ENCODE measurements around the gene HMCN1.
"Not testable (repeated sequence)": the region's sequence is repeated elsewhere in the genome, so short reads cannot be mapped to it uniquely, and the experiment has no call there.

Gene HMCN1

DNA sequence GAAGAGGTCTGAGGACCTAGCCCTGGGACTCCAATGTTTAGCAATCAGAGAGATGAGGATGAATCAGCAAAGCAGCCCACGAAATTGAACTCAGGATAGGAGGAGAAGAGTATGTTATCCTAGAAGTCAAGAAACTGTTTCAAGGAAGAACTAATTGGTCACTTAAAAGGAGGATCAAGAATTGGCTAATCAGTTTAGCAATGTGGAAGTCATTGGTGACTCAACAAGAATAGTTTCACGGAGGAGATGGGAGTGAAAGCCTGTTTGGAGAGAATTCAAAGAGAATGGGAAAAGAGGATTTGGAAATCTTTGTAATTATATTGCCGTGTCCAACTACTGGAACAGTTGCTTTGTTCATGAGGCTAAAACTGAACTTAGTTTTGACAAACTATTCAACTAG, 7.4 kb downstream of the HMCN1 start:
- no peak for DNase-seq (ENCODE audit: low read depth)

DNA sequence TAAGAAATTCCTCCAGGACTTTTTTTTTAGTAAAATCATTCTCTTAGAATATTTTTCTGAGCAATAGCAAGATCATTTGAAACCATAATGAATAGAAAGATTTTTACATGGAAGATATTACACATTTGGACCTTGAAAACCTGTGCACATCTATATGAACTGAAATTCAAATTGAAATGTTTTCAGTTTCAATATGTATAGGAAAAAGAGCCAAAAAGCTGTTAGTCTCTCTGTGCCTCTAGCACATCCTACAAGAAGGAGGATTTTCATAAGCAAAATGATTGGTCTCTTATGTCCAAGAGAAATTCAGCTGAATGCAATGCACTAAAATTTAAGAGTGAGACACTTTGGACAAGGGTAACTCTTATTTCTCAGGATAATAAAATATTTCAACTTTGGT, 8.2 kb downstream of the HMCN1 start:
- DNase-seq (ENCODE audit: low read depth) = no peak

DNA sequence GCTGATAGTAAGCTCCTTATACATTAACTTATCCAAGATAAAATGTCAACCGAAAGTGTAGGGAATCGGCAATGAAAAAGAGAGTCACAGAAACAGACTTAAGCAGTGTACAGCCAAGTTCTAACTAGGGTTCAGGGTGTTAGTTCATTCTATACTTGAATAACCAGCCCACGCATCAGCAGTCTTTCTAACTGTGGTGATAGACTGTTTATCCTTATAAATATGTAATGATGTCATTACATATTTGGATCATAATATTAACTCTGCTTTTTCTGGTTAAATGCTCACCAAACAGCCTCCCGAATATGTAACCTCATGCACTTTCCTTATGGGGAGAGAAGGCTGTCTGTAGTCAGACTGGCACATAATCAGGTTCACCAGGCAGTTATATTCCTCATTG, 11.0 kb downstream of the HMCN1 start:
- no peak for DNase-seq (ENCODE audit: low read depth)

DNA sequence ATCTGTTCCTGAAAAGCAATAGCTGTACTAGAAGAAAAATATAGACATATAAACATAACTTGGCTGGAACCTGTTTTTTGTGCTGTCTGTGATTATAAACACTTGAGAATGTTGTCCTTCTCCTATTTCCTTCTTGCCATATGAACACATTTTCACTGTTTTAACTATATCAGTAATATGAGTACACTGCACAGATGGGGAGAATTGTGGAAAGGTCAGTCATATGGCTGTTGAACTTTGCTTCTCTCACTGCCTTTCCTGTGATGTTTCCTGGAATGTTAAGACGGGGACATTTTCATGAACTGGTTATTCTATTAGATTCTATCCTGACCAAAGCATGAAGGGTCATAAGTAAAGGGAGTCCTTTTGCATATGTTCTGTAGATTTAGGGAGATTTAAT, 24.9 kb downstream of the HMCN1 start:
- no peak for DNase-seq (ENCODE audit: low read depth)

DNA sequence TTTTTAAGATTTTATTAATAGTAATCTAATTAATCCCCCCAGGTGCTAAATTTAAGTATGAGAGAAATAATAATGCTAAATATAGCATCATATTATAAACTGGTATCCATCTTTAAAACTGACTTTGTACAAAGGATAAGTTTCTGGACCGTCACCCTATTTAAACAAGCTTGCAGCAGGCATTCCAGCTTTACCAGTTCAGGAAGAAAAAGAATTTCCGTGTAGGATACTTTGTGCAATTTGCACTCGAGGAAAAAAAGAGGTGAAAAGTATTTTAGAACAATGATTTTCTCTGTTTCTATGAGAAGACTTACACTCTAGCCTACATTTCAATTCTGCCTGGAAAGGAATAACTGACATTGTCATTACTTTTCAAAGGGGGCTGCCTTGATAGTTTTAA, 27.6 kb downstream of the HMCN1 start:
- DNase-seq (ENCODE audit: low read depth) = no peak

DNA sequence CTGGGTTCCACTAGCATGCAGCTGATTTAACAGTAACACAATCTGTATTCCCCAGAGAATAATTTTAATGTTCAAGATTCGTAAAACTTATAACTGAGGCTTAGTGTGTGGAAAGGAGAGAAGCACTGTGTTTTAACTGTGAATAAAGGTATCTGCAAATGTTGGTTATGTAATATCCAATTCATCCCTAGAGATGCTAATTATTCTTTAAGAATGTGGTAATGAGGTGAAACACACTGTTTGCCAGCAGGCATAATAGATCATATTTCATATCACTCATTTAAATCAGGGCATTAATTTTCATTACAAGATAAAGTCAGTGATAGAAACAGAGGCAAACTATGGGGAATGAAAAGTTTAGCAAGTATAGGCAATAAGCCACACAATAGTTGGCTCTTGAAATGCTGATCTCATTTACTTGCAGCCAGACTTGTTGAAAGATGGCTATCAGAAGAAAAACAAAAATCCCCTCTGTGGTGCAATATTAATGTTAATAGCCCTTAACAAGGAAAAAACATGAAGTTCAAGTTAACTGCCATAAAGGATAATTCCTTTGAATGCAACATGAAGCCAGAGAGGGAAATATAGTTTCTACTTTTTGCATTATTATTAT, 33.4 kb downstream of the HMCN1 start:
- DNase-seq (ENCODE audit: low read depth) = no peak

DNA sequence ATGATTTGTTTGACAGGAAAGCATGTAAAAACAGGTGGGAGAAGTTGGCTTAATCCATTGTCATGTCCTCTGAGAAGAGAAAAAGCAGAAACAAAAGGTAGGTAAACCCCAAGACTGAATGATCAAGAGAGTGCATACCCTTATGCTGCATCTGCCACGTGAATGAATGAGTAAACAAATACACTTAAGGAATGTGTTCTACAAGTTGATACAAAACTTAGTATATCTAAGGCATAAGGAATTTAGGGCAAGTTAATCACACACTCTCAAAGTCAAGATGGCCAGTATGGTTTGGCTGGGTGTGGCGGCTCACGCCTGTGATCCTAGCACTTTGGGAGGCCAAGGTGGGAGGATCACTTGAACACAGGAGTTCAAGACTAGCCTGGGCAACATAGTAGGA, 34.2 kb downstream of the HMCN1 start:
- no peak for DNase-seq (ENCODE audit: low read depth)

DNA sequence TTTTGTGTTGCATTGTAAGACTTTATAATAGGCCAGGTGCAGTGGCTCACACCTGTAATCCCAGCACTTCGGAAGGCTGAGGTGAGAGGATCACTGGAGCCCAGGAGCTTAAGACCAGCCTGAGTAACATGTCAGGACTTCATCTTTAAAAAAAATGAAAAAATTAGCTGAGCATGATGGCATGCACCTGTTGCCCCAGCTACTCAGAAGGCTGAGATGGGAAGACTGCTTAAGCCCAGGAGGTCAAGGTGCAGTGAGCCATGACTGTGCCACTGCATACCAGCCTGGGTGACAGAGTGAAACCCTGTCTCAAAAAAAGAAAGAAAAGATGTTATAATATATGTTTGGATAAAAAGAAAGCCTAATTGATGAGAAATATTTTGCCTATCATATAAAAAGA, 34.9 kb downstream of the HMCN1 start:
- DNase-seq (ENCODE audit: low read depth) = no peak

DNA sequence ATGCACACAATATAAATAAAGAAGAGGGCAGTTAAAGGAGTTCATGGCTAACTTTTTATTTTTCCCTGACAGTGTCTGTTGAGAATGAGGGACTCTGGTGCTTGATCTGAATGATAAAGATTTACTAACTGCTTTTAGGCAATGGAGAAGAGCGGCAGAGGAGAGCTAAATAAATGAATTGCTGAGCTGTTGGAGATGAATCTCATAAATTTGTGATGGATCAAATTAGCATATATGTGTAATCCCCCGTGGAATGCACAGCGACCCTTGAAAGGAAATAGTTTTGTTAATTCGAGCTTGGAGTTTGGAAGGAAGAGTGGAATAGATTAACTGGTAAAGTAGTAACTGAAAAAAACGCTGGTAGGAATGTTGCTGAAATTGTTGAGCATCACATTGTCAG, 40.2 kb downstream of the HMCN1 start:
- DNase-seq (ENCODE audit: low read depth) = no peak

DNA sequence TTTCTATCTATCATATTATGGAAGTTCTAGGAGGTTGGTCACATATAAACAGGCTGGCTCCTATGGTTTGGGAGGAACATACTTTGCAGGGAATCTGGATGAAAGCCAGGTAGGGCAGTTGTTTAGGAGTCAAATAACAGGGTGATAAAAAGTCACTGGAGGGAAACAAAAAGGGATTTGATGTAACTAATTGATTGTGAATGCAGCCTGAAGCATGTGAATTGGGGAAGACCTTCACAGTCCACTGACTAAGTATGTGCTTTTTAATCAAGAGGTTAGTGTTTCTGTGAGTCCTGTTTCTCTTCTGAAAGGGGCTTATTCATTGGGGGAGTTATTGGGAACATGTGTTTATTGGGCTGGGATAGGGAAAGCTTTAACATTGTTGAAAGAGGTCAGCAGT, 41.3 kb downstream of the HMCN1 start:
- no peak for DNase-seq (ENCODE audit: low read depth)

DNA sequence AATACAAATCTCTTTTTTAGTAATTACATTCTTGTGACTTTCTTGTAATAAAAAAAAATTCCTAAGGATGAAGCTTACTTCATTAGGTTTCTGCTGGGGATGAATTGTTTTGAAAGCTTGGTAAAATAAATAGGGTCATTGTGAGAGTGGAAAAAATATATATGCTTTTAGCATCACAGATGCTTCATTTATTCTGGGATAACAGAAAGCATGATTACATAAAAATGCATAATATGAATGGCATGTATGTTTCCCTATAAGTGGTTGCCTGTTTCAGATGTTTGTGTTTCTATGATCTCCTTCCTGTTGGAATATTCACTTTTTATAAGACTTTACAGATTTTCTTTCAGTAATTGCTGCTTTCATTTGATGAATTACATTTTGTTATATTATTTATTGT, 42.3 kb downstream of the HMCN1 start:
- DNase-seq (ENCODE audit: low read depth) = no peak

DNA sequence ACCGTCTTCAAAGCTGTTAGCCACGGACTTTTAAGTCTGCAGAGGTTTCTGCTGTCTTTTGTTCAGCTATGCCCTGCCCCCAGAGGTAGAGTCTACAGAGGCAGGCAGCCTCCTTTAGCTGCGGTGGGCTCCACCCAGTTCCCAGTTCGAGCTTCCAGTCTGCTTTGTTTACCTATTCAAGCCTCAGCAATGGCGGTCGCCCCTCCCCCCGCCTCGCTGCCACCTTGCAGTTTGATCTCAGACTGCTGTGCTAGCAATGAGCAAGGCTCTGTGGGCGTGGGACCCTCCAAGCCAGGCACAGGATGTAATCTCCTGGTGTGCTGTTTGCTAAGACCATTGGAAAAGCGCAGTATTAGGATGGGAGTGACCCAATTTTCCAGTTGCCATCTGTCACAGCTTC, 49.7 kb downstream of the HMCN1 start:
- not testable (repeated sequence) for DNase-seq (ENCODE audit: low read depth)

DNA sequence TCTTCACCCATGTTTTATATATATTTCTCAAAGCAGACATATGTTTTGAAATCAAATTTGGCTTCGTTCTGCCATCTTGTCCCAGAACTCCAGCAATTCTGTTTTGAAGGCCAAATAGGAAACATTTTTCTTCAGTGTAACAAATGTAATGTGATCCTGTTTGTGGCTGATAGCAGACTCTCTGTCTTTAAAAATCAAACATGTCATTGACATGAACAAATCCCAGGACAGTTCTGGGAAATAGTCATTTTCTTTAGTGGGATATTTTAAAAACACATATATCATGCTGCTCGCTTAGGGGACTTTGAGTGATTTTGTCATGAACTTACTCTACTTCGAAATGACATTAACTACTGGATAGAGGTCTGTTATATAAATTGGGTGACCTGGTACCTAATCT, 51.4 kb downstream of the HMCN1 start:
- DNase-seq (ENCODE audit: low read depth) = no peak

DNA sequence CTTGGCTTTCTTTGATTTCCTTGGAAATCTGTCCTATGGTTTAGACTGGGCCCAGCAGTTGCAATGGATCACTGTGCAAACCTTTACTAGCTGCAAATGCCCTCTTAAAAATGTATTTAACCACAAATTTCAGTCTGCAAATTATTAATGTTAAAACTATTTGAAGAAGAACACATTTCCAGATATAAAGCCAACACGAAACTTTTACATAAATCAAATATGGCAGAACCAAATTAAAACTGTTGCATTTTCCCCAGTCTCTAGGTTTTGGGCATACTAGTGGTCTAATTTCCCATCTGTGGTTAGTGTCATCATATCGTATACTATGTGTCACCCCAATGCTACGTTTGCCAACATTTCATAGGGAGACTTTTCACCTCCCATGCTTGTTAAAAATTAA, 52.3 kb downstream of the HMCN1 start:
- DNase-seq (ENCODE audit: low read depth) = no peak

DNA sequence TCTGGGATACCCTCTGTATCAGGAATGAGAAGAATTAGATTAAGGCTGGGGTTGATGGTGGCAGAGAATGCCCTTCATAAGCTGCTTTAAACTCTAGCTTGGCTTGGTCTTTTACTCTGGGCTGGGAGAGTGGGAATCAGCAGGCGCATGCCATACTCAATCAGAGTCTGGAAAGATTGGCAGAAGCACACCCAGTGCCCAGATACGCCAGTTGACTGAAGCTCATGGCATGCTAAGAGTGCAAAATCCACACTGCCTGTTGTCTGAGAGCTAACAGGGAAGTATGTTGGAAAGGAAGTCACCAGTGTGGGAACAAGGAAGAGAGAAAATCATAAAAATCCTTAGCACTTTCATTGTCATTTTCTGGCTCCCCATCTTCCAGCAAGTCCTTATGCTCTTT, 53.0 kb downstream of the HMCN1 start:
- DNase-seq (ENCODE audit: low read depth) = no peak

DNA sequence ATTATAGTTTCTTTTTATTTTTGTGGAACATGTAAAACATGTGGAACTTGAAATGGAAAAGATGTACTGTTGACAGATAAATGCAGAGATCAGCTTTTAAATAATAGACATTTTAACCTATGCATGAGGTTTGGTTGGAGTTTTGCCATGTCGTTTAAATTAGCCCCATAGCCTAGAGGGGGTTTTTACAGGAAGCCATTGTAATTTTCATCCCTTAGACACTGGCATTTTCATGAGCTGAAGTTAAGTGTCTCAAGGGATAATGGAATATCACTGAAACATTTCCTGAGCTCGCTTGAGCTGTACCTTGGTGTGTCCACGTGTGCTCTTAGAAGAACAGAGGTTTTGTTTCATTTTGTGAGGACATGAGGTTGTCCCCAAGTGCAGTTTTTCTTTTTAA, 54.2 kb downstream of the HMCN1 start:
- no peak for DNase-seq (ENCODE audit: low read depth)

DNA sequence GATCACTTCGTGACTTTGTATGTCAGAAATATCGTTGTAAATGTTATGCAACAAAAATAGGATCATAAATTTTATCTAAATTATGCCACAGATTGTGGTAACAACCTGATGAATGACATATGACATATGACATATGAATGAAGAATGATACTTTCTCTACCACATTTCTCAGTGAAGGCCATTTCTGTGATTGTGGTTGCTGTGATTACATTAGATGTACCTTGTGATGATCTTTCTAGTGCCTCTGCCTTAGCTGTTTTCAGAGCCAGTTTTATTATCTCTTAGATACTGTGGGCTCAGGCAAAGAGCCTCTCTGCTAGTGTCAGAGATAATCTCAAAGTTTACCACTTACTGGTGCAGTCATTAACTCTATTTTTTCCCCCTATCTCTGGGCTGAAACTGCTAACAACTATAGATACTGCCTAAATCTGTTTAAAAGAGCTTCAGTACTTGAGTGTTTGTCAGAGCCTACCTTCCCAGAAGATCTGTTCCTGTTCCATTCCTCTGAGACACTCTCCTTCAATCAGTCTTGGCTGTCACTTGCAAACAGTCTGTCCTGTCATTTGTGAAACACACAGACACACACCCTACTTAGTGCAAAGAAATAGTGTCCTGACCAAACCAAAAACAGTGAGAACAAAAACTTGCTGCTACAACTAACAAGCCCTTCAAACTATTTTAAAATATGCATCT, 55.5 kb downstream of the HMCN1 start:
- DNase-seq (ENCODE audit: low read depth) = no peak

DNA sequence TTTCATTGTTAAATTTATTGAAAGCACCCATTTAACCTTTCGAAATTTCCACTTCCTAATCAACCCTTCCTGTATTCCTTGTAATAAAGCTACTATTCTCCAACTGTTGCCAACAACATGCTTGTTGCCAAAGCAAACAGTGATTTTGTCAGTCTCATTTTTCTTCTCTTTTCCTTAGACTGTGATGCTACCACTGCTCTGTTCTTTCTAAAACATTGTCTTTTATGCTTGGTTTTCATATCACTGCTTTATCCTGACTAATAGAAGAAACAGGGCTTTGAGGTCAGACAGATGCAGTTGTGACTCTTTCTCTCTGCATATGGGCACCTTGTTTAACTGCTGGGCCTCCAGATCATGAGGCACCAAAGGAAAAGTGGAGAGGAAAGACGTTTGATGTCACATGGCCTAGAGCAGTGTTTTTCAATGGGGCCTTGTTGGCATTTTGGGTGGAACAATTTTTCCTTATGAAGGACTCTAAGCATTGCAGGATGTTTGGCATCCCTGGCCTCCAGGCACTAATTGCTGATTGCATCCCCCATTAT, 56.1 kb downstream of the HMCN1 start:
- DNase-seq (ENCODE audit: low read depth) = no peak

DNA sequence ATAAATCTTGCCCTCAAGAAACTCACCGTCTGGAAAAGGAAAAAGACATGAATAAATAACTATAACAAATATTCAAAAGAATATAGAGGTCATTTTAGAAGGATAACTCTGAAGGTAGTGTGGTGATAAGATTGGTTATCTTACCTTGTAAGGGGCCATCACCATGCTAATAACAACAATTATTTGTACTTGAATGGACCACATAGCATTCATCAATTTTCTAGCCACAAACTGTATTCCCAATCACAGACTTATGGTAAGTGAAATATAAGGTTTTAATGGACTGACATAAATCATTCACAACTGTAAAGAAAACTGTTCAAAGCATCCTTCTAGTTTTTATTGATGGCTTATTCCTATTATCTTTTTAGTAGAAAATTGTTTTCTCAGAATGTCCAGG, 57.8 kb downstream of the HMCN1 start:
- no peak for DNase-seq (ENCODE audit: low read depth)

DNA sequence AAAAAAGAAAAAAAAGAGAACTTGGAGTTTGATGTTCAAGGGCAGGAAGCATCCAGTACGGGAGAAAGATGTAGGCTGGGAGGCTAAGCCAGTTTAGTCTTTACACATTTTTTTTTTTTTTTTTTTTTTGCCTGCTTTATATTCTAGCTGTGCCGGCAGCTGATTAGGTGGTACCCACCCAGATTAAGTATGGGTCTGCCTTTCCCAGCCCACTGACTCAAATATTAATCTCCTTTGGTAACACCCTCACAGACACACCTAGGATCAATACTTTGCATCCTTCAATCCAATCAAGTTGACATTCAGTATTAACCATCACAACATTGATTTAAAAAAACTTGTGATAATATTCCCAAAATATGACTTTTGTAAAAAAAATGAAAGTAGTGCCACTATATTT, 60.3 kb downstream of the HMCN1 start:
- not testable (repeated sequence) for DNase-seq (ENCODE audit: low read depth)

DNA sequence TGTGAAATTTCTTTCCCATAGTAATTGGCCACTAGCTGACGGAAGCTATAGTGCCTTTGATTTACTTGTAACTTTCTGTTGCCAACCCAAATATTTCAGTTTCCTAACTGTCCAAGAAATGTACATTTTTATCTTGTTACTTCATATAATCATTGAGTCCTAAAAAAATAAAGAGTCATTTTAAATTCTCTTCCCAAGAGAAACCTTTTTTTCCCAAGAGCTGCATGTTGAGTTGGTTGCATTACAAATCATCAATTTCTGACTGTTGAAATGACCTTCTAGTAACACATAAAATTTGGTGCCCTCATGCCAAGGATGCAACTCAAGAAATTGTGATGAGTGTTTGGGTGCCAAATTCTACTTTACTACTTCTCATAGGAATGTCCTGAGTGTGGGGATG, 61.0 kb downstream of the HMCN1 start:
- no peak for DNase-seq (ENCODE audit: low read depth)

DNA sequence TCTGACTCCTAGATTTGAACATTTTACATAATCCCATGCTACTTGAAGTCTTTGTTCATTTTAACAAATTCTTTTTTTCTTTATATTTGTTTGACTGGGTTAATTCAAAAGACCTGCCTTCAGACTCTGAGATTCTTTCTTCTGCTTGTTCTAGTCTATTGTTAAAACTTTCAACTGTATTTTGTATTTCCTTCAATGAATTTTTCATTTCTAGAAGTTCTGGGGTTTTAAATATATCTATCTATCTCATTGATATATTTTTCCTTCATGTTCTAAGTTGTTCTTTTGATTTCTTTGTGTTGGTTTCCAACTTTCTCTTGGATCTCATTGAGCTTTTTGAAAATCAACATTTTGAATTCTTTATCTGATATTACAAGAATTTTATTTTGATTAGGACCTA, 64.3 kb downstream of the HMCN1 start:
- DNase-seq (ENCODE audit: low read depth) = no peak

DNA sequence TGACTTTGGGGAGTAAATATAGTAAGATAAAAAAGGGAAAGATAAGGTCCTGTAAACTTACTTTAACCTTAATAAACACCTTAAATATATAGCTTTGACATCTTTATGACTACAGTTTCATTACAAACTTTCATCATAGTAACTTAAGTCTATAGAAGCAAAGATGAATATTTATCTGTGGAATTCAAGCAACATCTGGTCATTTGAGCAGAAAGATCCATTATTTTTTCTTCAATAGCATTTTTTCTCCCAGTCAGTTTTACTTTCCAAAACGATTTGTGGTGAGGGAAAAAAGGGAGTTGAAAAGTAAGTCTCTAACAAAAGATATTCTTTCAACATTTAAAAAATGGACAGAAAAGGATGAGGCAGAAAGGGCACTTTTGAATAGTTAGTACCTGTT, 69.0 kb downstream of the HMCN1 start:
- DNase-seq (ENCODE audit: low read depth) = no peak

DNA sequence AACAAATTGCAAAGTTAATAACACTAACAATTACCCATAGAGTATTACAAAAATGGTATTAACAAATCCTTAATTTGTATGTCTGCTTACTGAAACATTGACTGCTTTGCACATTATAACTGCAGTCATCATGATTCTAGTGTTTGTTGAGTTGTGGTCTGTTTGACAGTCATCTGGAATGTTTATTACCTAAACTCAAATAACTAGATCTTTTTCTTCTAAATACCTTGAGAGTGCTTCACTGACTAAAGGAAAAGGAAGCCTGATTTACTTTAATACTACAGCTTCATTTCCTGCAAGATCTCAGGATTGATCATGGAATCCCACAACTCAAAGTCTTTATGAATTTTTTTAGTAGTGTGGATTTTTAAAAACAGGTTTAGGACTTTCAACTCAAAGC, 70.0 kb downstream of the HMCN1 start:
- DNase-seq (ENCODE audit: low read depth) = no peak

All from activated T-helper 1 cell treated with Interleukin-2 at 50 U/mL for 16 hours (primary cell).